BLaER1 treated with 17β-estradiol and CSF1 and Interleukin-3, amounts not matched to agents 10 nM and 100 nM (cell line): Measurements from ENCODE around the gene CCDC177.
A peak's percentile ranks its signal among the peaks of the same experiment; 100 is the strongest.

Source experiments
- H3K27ac ChIP-seq, 11 experiments: shearing (Covaris generic); formaldehyde crosslinking; 2 replicates each; pipeline ENCODE4 v1.8.1; 2022
- H3K27me3 ChIP-seq, 11 experiments: shearing (Covaris generic); formaldehyde crosslinking; 2 replicates each; pipeline ENCODE4 v1.8.1; 2022
- H3K36me3 ChIP-seq, 11 experiments: shearing (Covaris generic); formaldehyde crosslinking; 2 replicates each; pipeline ENCODE4 v1.8.1; 2022
- H3K4me1 ChIP-seq, 10 experiments: shearing (Covaris generic); formaldehyde crosslinking; 2 replicates each; pipeline ENCODE4 v1.8.1; 2022
- H3K4me2 ChIP-seq, 11 experiments: shearing (Covaris generic); formaldehyde crosslinking; 2 replicates each; pipeline ENCODE4 v1.8.1; 2022
- H3K4me3 ChIP-seq, 10 experiments: shearing (Covaris generic); formaldehyde crosslinking; 2 replicates each; pipeline ENCODE4 v1.8.1; 2022
- H3K9ac ChIP-seq, 11 experiments: shearing (Covaris generic); formaldehyde crosslinking; 2 replicates each; pipeline ENCODE4 v1.8.1; 2022
- H3K9me3 ChIP-seq, 11 experiments: shearing (Covaris generic); formaldehyde crosslinking; replicated peaks in 1 of 11; 2 replicates each; pipeline ENCODE4 v1.8.1; 2022
- H4K20me1 ChIP-seq, 11 experiments: shearing (Covaris generic); formaldehyde crosslinking; 2 replicates each; pipeline ENCODE4 v1.8.1; 2022
- Cebpa-rat ChIP-seq, 11 experiments: shearing (Covaris generic); IDR thresholded peaks; 2 replicates each; pipeline ENCODE4 v1.8.1; 2022

CCDC177 gene

DNA sequence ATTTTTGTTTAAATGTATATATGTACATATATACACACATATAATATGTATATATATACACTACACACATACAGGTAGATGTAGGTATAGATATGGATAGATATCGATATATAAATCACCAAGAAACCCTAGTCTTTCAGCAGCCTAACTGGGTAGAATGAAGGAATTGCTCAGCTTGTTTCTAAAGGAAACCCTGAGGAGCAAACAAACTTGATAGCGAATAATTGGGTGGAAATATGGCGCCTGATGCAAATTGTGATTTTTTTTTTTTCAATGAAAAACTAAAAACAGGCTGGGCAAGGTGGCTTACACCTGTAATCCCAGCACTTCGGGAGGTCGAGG is 254 bp upstream of the CCDC177 start:
- peaks cover 13 to 32% (median 25%) of the 10 kb centered on the region in 10 experiments; a peak in 19 of 20 replicates for H3K4me1 ChIP-seq
- no peak overlapping the region for H3K27ac ChIP-seq
- H3K36me3 ChIP-seq, result no peaks in the 10 kb centered on the region
- H3K27me3 ChIP-seq, result peaks cover 45 to 53% (median 48%) of the 10 kb centered on the region in 11 experiments
- no peak overlapping the region for H3K9ac ChIP-seq
- peak overlapping the region in 5 of 10 experiments; percentile 51 to 67 (median 55); a peak in 7 of 20 replicates for H3K4me3 ChIP-seq
- H4K20me1 ChIP-seq, result peaks cover 0 to 25% (median 14%) of the 10 kb centered on the region in 11 experiments; a peak in 10 of 22 replicates
- H3K4me2 ChIP-seq, result peak overlapping the region in 10 of 11 experiments; percentile 82 to 99 (median 94); a peak in 18 of 22 replicates
- peaks cover 9 to 22% (median 17%) of the 10 kb centered on the region in 11 experiments; a peak in 19 of 22 replicates for H3K9me3 ChIP-seq
- TF ChIP-seq Cebpa-rat (IDR thresholded peaks at IDR 0.05), result no peak

DNA sequence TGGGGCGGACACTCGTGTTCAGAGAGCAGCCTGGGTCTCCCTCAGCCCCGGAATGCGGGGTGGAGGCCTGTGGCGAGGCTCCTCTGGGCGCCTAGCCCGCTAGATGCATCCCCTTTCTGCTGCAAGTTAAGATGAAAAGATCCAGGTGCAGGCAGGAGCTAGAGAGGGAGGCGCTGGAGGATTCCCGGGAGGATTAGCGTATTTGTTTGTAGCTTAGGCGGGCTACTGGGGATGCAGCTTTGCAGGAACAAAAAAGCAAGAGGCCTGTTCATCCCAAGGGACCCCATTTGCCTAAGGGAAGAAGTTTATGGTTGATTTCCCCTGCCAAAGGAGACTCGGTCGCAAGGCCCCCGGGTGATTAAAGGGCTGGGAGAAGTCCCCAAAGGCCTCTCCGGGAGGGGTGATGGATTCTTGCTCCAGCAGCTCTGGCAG is 824 bp downstream of the CCDC177 start:
- TF ChIP-seq Cebpa-rat (IDR thresholded peaks at IDR 0.05), result no peak
- Histone ChIP-seq H3K4me2 (peak overlapping the region; percentile 7 to 99 (median 92); a peak in 20 of 22 replicates), H3K4me1 (peaks cover 11 to 32% (median 25%) of the 10 kb centered on the region in 10 experiments; a peak in 19 of 20 replicates), H4K20me1 (peaks cover 0 to 25% (median 14%) of the 10 kb centered on the region in 11 experiments; a peak in 10 of 22 replicates), H3K27me3 (peaks cover 45 to 54% (median 50%) of the 10 kb centered on the region in 11 experiments), H3K9me3 (peaks cover 9 to 22% (median 17%) of the 10 kb centered on the region in 11 experiments; a peak in 19 of 22 replicates), H3K27ac (no peak overlapping the region), H3K9ac (no peak overlapping the region), H3K4me3 (peak overlapping the region in 6 of 10 experiments; percentile 50 to 67 (median 54); a peak in 9 of 20 replicates), H3K36me3 (no peaks in the 10 kb centered on the region)

DNA sequence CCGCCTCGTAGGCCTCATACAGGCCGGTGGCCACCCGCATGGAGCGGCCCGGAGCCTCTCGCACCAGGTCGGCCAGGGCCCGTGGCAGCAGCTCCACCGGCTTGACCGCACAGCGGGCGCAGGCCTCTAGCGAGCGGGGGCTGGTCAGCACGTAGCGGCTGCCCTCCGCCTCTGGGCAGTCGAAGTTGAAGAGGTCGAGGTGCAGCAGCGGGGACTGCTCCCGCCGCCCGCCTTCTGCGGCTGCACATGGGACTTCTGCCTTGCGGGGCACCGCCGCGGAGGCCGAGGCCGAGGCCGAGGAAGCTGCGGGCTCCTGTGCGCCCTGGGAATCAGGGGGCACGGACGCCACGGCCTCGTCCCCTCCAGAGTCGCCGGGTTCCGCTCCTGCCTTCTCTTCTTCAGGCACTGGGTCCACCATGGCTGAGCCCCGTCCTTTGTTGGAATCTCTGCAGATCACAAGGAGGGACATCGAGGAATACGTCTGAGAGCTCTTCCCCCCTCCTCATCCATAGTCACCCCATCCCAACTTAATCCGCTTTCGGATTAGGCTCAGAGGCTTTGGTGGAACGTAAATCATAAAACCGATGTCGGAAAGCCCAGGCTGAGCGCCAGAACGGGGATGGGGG is 1.4 kb downstream of the CCDC177 start:
- no peak overlapping the region for H3K27ac ChIP-seq
- peak overlapping the region in 5 of 10 experiments; percentile 2 to 67 (median 55); a peak in 6 of 20 replicates for H3K4me3 ChIP-seq
- peaks cover 9 to 22% (median 17%) of the 10 kb centered on the region in 11 experiments; a peak in 19 of 22 replicates for H3K9me3 ChIP-seq
- H3K36me3 ChIP-seq, result no peaks in the 10 kb centered on the region
- H3K4me1 ChIP-seq, result peaks cover 11 to 32% (median 25%) of the 10 kb centered on the region in 10 experiments; a peak in 19 of 20 replicates
- H3K4me2 ChIP-seq, result peak overlapping the region; percentile 7 to 99 (median 92); a peak in 19 of 22 replicates
- peaks cover 45 to 54% (median 50%) of the 10 kb centered on the region in 11 experiments for H3K27me3 ChIP-seq
- TF ChIP-seq Cebpa-rat (IDR thresholded peaks at IDR 0.05), result no peak
- H4K20me1 ChIP-seq, result peaks cover 0 to 25% (median 14%) of the 10 kb centered on the region in 11 experiments; a peak in 10 of 22 replicates
- H3K9ac ChIP-seq, result no peak overlapping the region

DNA sequence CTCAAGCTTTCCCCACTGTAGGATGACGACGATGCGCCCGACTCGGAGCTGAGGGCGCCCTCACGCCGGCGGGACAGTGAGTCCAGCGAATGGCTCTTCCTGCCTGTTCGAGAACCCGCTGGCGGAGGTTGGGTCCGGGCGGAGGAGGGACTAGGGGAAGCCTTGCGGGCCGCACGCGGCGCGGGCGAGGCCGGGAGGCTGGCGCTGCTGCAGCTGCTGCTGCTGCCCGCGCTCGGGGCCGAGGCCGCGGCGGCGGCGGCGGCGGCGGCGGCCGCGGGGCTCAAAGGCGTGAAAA is 1.9 kb downstream of the CCDC177 start:
- no peaks in the 10 kb centered on the region for H3K36me3 ChIP-seq
- peaks cover 9 to 22% (median 17%) of the 10 kb centered on the region in 11 experiments; a peak in 19 of 22 replicates for H3K9me3 ChIP-seq
- H3K4me2 ChIP-seq, result peak overlapping the region; percentile 66 to 99 (median 87); a peak in 21 of 22 replicates
- H4K20me1 ChIP-seq, result peaks cover 0 to 25% (median 14%) of the 10 kb centered on the region in 11 experiments; a peak in 10 of 22 replicates
- peak overlapping the region in 9 of 10 experiments; percentile 53 to 71 (median 58); a peak in 9 of 20 replicates for H3K4me3 ChIP-seq
- no peak overlapping the region for H3K9ac ChIP-seq
- no peak for TF ChIP-seq Cebpa-rat (IDR thresholded peaks at IDR 0.05)
- H3K27me3 ChIP-seq, result peaks cover 45 to 54% (median 50%) of the 10 kb centered on the region in 11 experiments
- peaks cover 11 to 32% (median 25%) of the 10 kb centered on the region in 10 experiments; a peak in 19 of 20 replicates for H3K4me1 ChIP-seq
- no peak overlapping the region for H3K27ac ChIP-seq

DNA sequence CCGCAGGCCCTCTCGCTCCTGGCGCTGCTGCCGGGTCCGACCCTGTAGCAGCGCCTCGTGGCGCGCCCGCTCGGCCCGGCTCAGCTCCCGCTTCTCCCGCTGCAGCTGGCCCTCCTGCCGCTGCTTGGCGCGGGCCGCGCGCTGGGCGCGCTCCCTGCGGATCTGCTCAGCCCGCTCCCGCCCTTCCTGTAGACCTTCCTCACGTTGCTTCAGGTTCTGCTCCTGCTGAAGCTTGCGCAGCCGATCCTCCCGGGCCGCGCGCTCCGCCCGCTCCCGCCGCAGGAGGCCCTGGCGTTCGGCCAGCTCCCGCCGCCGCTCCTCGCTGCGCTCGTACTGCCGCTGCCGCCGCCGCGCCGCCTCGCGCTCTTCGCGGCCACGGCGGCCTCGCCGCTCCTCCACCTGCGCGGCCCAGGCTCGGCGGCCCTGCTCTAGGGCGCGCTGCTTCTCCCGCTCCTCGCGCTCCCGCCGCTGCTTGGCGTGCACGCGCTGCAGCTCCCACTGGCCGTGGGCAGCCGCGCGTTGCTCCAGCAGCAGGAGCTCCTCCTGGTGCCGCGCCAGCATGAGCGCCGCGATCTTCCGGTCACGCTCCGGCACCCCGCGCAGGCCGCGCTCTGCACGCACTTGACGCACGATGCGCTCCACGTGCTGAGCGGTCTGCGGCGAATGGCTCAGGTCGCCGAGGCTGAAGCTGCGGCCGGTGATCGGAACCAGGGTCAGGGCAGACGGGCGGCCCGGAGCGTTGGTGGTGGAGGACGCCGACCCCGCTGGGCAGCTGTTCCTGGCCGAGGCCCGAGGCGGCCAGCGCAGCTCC is 2.4 kb downstream of the CCDC177 start:
- Histone ChIP-seq H3K4me1 (peaks cover 11 to 32% (median 25%) of the 10 kb centered on the region in 10 experiments; a peak in 19 of 20 replicates), H3K4me2 (peak overlapping the region; percentile 66 to 92 (median 84)), H3K27ac (no peak overlapping the region), H3K36me3 (no peaks in the 10 kb centered on the region), H3K9me3 (peaks cover 9 to 22% (median 17%) of the 10 kb centered on the region in 11 experiments; a peak in 19 of 22 replicates), H3K4me3 (peak overlapping the region; percentile 49 to 71 (median 58)), H4K20me1 (peaks cover 0 to 25% (median 14%) of the 10 kb centered on the region in 11 experiments; a peak in 10 of 22 replicates), H3K27me3 (peaks cover 45 to 54% (median 50%) of the 10 kb centered on the region in 11 experiments), H3K9ac (peak overlapping the region in 6 of 11 experiments; percentile 5 to 45 (median 35); a peak in 4 of 22 replicates)
- no peak for TF ChIP-seq Cebpa-rat (IDR thresholded peaks at IDR 0.05)

DNA sequence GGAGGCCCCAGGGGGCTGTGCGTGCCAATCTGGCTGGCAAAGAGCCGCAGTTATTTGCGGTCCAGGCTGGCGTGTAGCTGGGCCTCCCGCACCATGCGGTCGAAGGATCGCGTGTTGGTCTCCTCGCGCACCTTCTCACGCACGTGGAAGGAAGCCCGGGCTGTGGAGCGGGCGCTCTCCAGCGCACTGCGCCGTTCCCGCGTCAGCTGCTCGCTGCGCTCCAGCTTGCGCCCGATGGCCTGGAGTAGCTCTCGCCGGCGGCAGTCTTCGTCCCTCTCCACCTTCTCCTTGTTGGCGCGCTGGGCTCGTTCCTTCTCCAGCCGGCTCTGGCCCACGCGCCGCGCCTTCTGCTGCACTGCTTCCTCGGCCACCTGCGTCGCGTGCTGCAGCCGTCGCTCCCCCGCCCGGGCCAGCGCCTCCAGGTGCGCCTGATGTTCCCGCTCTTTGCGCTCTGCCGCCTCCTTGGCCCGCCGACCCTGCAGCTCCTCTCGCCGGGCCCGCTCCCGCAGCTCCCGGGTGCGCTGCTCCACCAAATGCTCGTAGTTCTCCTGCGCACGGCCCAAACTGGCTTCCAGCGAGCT is 3.1 kb downstream of the CCDC177 start:
- Histone ChIP-seq H3K9me3 (peaks cover 9 to 22% (median 17%) of the 10 kb centered on the region in 11 experiments; a peak in 19 of 22 replicates), H3K27ac (no peak overlapping the region), H3K4me3 (peak overlapping the region; percentile 49 to 71 (median 58)), H4K20me1 (peaks cover 0 to 25% (median 14%) of the 10 kb centered on the region in 11 experiments; a peak in 10 of 22 replicates), H3K4me1 (peaks cover 11 to 32% (median 25%) of the 10 kb centered on the region in 10 experiments; a peak in 19 of 20 replicates), H3K27me3 (peaks cover 45 to 54% (median 50%) of the 10 kb centered on the region in 11 experiments), H3K36me3 (no peaks in the 10 kb centered on the region), H3K9ac (peak overlapping the region in 4 of 11 experiments; percentile 5 to 43 (median 35); a peak in 3 of 22 replicates), H3K4me2 (peak overlapping the region; percentile 66 to 92 (median 84))
- TF ChIP-seq Cebpa-rat (IDR thresholded peaks at IDR 0.05), result no peak

DNA sequence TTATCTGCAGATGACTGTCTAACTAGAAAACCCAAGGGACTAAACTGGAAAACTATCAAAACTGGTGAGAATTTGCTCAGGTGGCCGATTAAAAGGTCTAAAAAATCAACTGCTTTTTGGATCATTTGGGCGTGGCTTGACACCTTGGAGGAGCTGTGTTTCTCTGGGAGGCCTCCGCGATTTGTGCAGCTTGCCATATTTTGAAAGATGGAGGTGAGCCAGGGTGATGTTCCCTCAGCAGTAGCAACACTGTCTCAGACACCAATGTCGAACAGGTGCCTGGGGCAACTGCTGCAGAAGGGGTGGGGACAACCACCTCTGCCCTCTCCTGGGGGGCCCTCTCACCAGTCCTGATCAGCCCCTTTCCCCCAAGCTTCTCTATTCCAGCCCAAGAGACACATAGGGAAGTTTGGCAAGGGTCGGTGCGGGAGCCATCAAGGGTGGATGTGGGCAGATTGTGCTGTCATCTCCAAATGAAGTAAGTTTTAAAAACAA is 3.8 kb downstream of the CCDC177 start:
- Histone ChIP-seq H3K36me3 (no peaks in the 10 kb centered on the region), H3K9me3 (peaks cover 9 to 22% (median 17%) of the 10 kb centered on the region in 11 experiments; a peak in 19 of 22 replicates), H3K4me1 (peaks cover 11 to 32% (median 25%) of the 10 kb centered on the region in 10 experiments; a peak in 19 of 20 replicates), H3K27ac (no peak overlapping the region), H4K20me1 (peaks cover 0 to 25% (median 14%) of the 10 kb centered on the region in 11 experiments; a peak in 10 of 22 replicates), H3K4me3 (no peak overlapping the region), H3K27me3 (peaks cover 45 to 54% (median 50%) of the 10 kb centered on the region in 11 experiments), H3K9ac (no peak overlapping the region), H3K4me2 (0 out of 22 replicates have a peak overlapping the region, but pooled peaks of 1 of the 11 experiments have one; percentile 2)
- TF ChIP-seq Cebpa-rat (IDR thresholded peaks at IDR 0.05), result no peak

DNA sequence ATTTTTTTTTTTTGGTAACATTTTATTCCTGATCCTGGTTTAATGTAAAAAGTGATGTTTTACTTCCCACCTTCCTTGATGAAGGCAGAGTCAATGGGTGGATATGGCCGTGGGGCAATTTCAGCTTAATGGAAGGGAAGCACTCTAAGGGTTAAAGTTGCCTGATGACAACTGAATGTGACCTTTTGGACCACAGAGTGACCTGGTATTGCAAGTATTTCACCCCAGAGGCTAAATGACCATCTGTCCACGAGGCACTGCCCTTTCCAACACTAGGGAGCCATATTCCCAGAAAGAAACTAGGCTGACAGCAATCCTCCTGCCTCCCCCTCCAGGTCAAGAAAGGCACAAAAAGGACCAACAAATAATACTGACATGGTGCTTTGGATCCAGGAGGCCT is 4.8 kb downstream of the CCDC177 start:
- H3K4me1 ChIP-seq, result peaks cover 11 to 32% (median 25%) of the 10 kb centered on the region in 10 experiments; a peak in 19 of 20 replicates
- H3K27me3 ChIP-seq, result peaks cover 45 to 52% (median 50%) of the 10 kb centered on the region in 11 experiments
- H4K20me1 ChIP-seq, result peaks cover 0 to 25% (median 14%) of the 10 kb centered on the region in 11 experiments; a peak in 10 of 22 replicates
- H3K9me3 ChIP-seq, result peaks cover 9 to 22% (median 17%) of the 10 kb centered on the region in 11 experiments; a peak in 19 of 22 replicates
- no peak overlapping the region for H3K4me3 ChIP-seq
- H3K9ac ChIP-seq, result no peak overlapping the region
- no peak overlapping the region for H3K27ac ChIP-seq
- H3K4me2 ChIP-seq, result no peak overlapping the region
- no peaks in the 10 kb centered on the region for H3K36me3 ChIP-seq
- TF ChIP-seq Cebpa-rat (IDR thresholded peaks at IDR 0.05), result no peak
